Kidney tubule cell (primary cell): ENCODE measurements around the gene FITM2.
"Not testable (repeated sequence)": the region's sequence is repeated elsewhere in the genome, so short reads cannot be mapped to it uniquely, and the experiment has no call there.

Experiments used
- DNase-seq: peaks from one replicate; pipeline ENCODE4 v3.0.0-alpha.2; 2018; ENCODE audit warnings: low spot score

Gene FITM2, protein sequence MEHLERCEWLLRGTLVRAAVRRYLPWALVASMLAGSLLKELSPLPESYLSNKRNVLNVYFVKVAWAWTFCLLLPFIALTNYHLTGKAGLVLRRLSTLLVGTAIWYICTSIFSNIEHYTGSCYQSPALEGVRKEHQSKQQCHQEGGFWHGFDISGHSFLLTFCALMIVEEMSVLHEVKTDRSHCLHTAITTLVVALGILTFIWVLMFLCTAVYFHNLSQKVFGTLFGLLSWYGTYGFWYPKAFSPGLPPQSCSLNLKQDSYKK

DNA sequence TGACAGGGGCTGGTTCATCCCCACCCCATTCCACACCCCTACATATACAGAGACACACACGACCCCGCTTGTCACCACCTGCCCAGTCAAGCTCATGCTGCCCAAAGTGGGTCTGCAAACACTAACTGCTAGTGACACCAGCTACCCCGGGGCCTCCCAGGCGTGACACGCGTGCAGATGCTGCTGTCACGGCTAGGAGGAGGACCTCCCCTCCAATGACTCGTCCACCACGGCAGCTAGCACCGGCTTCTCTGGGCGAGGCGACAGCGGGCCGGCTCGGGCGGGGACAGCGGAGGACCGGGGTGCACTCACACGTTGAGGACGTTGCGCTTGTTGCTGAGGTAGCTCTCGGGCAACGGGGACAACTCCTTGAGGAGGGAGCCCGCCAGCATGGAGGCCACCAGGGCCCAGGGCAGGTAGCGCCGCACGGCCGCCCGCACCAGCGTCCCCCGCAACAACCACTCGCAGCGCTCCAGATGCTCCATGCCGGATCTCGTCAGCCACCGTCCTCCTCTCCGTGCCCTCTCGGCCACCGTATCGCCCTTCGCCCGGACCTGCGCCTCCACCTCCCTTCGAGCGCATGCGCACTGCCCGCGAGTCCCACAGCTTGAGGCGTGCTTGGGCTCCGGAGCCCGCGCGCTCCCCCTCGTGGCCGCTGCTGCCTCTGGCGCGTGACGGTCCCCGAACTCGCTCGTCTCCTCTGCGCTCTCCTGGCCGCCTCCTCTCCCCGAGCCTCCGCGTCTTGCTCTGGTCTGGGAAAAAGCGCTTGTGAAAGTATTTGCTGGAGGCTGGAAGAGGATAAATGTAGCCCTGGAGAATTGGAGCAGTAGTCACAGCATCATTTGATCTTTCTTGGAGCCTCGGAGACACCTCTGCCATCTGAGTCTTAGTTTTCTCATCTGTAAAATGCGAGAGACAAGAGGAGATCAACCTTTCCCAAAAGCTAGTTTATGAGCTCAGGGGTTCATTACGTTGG lies at the start of gene FITM2:
TSS of gene FITM2 (minus strand) at position 539 of the 976 bp plus-strand sequence. CDS start at position 485, 54 bp downstream.
- peak; percentile 97 for DNase-seq

DNA sequence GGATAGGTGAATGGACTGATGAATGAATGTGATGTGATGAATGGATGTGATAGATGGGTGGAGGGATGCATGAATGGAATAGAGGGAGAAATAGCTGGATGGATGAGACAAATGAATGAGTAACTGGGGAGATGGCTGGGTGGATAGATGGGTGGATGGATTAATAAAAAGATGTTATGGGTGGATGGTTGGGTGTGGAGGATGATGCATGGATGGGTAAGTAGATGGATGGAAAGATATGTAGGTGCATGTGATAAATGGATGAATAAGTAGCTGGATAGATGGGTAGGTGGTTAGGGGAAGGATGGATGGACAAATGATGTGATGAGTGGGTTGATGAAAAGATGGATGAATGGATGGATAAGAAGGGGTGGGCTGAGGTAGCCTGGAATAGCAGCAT lies 49.2 kb upstream of the FITM2 start:
- DNase-seq = no peak

DNA sequence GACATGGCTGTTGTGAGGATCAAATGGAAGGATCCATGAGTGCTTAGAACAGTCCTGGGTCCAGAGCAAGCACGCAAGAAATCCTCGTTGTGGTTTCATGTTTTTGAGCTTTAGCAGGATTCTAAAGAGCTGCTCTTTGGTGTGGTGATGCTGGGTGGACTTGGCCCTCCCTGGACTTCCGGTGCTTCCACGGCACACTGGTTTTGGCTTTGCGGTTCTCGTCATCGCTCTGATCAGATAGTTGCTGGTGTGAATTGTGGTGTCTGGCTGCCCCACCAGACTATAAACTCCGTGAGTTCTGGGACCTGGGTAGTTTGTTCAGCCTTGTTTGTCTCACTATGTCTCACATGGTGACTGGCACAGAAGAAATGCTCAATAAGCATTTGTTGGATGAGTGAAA lies 47.8 kb upstream of the FITM2 start:
- DNase-seq = no peak

DNA sequence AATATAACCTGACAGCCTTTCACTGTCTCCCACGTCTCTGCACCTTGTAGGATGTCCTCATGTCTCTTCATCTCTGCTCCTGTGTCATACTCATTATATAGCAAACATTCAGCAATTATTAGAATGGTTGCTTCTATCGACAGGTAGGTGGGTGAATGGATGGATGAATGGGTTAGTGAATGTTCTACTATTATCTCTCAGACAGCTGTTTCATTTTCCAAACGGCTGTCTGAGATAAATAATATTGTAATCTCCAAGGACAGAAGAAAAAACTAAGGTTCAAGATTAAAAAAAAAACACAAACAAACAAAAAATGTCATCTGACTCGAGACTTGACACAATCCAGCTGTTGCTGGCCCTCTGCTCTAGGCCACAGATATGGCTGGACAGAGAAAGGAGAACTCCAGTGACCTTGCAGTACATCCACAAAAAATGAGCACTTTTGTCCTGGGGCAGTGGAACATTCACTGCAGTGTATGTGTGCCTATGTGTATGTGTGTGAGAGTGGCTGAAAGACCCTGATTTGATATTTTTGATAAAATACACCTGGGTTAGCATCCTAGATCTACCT lies 46.6 kb upstream of the FITM2 start:
- no peak for DNase-seq

DNA sequence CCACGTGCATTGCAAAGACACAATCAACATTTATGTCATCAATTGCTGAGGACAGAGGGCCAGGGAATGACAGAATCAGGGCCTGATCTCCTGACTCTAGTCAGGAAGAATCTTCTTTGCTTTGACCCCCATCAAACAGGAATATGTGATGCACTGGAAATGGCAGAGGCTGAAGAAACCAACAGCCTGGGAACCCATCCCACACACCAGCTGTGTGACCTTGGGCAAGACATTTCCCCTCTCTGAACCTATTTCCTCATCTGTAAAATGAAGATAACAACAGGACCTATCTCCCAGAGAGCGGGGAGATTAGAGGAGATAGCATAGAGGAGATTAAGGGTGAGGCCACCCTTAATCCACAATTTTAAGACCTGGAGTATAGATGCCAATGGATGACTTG lies 46.0 kb upstream of the FITM2 start:
- DNase-seq = no peak

DNA sequence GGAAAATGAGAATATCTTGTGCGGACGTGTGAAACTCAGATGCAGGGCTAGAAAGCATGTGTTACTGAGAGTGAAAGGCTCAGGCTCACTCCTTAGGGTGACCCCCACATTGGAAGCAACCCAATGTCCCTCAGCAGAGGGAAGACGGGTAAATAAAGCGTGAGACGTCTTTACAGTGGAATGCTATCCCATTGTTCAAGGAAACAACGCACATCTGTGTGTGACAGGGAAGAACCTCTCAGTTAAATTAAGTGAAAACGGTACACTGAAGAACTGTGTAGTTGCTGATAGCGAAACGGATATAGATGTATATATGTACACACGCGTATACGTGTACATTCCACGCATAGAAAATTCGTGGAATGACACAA lies 45.3 kb upstream of the FITM2 start:
- no peak for DNase-seq

DNA sequence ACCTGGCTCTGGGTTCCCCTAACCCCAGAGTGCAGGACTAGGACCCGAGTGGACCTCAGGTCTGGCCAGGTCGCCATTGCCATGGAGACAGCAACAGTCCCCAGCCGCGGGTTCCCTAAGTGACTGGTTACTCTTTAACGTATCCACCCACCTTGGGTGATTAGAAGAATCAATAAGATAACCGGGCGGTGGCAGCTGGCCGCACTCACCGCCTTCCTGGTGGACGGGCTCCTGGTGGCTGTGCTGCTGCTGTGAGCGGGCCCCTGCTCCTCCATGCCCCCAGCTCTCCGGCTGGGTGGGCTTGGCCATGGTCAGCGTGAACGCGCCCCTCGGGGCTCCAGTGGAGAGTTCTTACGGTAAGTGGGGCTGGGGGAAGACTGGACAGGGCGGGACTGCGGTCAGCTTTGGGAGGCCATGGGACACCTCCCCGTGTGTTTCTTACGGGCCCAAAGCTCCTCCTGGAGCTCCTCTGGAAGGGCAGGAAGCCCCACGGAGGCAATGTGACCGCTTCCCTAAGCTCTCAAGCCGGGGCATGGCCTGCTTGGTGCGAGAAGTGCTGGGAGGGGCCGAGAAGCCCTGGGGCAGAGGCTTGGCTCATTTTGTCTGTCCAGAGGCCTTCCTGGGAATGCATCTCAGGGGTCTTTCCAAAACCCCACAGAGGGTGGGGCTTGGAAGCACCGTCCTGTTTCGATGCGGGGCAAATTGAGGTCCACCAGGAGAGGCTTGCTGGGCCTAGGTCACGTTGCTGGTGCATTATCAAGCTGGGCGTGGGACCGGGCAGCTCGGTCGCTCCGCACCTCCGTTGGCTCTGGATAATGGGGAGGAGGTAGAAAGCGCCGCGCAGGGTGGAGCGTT lies 44.7 kb upstream of the FITM2 start, which contains the start of gene HNF4A:
TSS of gene HNF4A (plus strand) at position 202 of the 855 bp plus-strand sequence. CDS start at position 308, 106 bp downstream.
- DNase-seq = no peak

DNA sequence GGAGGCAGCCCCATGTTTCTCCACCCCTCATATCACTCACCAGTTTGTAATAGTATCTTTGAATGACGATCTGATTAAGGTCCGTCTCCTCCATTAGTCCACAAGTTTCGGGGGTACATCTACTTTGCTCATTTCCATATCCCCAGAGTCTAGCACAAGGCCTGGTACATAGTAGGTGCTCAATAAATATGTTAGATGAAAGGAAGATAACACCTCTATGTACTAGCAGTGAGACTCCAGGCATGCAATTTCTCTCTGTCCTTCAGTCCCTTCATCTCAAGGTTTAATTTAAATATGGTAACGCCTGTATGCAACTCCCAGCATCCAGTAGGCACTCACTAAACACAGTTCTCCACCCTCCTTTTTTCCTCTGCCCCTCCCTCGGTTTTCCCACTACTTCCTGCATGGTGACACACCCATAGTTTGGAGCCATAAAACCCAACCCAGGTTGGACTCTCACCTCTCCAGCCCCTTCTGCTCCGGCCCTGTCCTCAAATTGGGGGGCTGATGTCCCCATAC lies 44.0 kb upstream of the FITM2 start:
- no peak for DNase-seq

DNA sequence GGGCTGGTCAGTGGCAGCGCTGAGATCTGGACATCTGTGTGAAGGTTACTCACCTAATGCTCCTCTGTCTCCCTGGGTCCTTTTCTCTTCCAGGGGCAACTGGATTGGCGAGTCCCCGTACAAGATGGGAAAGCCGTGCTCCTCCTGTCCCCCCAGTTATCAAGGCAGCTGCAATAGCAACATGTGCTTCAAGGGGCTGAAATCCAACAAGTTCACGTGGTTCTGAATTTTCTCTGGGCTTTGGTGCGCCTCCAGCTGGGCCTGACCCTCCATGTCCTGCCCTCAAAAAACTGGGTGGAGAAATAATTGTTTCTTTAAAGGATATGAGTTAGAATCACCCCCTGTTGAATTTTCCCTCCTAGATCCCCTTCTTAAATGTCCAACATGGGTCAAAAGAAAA lies 39.6 kb upstream of the FITM2 start:
- no peak for DNase-seq

DNA sequence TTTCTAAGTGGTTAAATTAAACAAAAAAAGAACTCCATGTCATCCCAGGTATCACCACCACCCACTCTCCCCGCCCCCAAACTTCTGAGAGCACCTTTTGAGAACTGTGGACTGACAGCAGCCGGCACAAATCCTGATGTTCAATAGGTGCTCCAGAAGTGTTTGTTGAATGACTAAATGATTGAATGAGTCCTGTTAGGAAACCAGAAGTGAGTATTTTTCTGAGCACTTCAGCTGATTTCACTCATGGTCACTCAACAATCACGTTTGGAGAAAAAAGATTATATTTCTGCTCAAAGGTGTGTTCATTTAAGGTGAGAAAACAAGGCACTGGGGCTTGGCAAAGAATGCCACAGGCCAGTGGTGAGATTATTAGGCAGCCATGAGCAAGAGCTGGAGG lies 38.3 kb upstream of the FITM2 start:
- DNase-seq = no peak

DNA sequence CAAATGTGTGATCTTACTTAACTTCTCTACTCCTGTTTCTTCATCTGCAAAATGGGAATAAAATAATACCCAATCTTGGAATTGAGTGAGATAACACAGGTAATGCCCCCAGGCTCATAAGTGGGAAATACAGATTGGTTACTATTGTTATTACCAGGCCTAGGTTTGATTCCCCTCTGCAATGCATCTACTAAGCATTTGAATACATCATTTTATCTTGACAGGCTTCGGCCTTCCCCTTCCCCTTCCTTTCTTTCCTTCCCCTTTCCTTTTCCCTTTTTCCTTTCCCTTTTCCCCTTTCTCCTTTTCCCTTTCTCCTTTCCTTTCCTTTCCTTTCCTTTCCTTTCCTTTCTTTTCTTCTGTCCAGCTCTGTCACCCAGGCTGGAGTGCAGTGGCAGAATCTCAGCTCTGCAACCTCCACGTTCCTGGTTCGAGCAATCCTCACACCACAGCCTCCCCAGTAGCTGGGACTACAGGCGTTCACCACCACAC lies 37.2 kb upstream of the FITM2 start:
- no peak for DNase-seq

DNA sequence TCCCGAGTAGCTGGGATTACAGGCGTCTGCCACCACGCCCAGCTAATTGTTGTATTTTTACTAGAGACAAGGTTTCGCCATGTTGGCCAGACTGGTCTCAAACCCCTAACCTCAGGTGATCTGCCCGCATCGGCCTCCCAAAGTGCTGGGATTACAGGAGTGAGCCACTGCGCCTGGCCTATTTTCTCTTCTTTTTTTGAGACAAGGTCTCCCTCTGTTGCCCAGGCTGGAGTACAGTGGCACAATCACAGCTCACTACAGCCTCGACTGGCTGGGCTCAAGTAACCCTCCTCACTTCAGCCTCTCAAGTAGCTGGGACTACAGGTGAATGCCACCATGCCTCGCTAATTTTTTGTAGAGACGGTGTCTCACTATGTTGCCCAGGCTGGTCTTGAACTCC lies 34.9 kb upstream of the FITM2 start:
- DNase-seq = not testable (repeated sequence)

DNA sequence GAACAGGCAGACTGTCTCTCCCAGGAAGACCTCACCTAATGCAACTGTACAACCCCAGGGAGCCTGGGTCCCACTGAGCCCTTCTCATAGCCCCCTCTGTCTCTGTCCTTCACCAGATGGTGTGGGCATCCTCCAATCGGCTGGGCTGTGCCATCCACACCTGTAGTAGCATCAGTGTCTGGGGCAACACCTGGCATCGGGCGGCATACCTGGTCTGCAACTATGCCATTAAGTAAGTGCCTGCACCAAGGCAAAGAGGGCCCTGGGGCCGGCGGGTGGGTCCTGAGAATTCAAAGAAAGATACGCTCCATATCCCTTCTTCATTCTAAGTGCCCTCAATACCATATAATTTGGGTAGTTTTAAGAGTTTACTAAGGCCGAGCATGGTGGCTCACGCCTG lies 34.1 kb upstream of the FITM2 start:
- no peak for DNase-seq

DNA sequence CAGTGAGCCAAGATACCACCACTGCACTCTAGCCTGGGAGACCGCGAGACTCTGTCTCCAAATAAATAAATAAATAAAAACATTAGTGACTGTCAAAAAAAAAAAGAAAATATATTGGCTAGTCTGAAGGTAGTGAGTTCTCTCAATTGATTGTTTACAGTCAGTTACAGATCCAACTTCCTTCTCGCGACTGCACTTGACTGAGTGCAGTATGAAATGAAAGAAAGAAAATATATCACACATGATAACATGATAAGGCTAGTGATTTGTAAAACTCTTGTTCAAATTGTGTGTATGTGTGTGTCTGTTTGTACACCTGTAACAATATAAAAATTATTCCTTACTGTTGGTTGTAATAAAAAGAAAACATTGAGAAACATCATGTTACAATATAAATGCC lies 33.7 kb upstream of the FITM2 start:
- DNase-seq = no peak

DNA sequence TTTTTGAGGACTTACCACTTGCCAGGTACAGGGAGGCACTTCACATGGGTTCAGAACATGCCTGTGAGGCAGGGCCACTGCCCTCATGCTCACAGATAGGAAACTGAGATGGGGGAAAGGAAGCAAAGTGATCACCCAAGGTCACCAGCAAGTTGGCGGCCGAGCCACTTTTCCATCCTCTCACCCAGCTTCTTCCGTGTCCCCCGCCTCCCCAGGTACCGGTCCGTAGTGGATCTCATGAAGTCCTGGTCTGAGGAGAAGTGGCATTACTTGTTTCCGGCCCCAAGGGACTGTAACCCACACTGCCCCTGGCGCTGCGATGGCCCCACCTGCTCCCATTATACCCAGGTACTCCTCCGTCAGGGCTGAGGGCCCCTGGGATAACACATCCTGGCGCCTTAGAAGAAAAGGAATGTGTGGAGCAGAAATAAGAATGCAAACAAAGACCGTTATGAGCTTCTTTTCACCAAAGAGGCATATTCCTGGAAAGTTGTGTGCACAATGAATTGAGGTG lies 32.2 kb upstream of the FITM2 start:
- no peak for DNase-seq

DNA sequence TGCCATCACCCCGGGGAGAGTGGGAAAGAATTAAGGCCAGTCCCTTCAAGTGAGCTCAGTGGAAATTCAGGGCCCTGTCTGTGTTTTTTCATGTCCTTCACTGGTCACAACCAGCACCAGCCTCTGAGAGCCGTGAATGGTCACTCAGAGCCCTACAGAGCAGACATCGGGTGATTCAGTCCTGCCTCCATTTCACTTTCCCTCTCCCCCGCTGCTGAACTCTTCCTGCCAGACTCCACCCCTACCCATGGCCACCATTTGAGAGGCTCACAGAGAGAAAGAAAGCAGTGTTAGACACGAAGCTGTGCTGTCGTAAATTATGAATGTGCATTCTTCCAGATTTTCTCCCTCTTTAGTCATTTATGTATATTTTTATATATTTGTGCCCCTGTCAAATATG lies 31.2 kb upstream of the FITM2 start:
- DNase-seq = no peak

DNA sequence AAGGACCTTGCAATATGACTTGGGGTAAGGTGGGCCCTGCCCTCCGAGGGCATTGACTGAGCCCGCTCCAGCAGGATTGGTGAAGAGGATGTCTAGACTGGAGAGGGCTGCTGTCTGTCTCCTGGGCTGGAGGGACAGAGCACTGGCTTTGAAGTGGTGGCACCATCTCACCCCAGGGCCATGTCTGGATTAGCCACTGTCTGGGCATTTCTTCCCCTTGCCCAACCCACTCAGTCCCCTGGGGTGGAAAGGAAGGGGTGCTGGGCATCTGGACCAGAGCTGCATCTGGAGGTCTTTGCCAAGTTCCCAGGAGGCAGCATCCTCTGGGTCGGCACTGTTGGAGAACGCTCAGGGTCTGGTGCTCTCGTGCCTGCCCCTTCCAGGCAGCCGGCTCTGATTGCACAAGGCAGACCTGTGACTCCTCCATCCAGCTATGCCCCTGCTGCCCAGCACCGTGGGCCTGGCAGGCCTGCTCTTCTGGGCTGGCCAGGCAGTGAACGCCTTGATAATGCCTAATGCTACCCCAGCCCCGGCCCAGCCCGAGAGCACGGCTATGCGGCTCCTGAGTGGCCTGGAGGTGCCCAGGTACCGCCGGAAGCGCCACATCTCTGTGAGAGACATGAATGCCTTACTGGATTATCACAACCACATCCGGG lies 25.9 kb upstream of the FITM2 start, which contains the start of gene R3HDML:
TSS of gene R3HDML (plus strand) at position 319 of the 656 bp plus-strand sequence. CDS start at position 434, 115 bp downstream.
- DNase-seq = no peak

DNA sequence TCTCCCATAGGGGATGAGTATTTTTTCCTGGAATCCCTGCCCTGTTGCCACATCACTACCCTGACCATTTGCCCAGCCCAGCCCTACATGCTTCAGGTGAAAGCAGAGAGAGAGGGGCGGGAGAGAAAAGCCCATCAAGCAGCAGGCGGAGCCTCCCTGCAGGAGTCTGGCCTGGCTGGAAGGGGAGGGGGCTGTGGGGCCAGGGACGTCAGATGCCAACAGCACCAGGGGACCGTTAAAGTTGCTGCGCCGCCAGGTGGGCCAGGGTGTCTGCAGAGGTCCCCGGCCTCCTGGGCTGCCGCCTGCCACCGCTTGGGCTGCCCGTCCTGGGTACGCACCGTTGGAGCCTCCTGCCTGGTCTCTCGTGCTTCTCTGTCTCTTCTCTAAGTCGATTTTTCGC lies 25.1 kb upstream of the FITM2 start:
- DNase-seq = no peak

DNA sequence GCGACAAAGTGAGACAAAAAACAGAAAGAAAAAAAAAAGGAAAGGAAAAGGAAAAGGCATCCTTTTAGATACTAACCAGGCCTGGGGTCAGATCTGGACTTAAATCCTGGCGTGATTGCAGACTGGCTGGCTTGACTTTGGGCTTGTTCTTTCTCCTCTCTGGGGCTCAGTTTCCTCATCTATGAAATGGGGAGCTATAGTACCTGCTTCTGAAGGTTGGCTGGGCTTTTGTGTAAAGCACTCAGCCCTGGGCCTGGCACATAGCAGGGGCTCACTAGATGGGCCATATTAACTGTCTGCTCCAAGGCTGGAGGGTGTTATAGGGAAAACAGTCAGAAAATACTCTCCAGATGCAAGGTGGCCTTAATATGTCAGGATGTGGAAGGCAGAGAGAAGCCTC lies 24.7 kb upstream of the FITM2 start:
- DNase-seq = no peak

DNA sequence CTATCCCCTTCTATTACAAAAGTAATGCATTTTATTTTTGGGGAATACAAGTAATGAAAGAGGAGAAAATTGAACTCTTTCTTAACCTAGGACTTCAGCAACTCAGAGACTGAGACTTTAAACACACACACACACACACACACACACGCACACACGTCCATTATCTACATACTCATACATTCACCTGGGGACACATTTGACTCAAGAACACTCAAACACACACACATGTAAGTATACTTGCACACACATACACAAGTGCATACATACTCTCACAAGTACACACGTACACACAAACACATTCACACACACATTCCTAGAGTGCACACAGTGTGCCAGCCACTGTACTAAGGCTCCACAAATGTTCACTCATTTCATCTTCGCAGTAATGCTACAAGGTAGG lies 23.7 kb upstream of the FITM2 start:
- DNase-seq = no peak

DNA sequence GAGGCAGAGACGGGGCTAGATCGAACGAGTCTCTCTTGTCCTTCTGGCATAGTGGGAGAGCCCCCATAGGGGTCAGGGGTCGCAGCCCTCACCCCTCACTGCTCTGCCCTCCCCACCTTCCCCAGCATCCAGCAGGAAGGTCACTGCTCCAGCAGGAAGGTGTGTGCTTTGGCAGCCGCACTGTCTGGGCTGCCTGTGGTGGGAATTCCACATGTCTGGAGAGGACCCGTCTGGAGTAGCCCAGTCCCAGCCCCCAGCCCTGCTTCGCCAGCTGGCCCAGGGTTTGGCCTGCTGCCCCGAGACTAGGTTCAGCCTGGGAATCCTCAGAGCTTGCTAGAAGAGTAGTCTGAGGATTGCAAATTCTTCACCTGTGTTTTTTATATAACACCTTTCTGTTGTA lies 23.3 kb upstream of the FITM2 start:
- no peak for DNase-seq
